HG03280 (cell line): ENCODE measurements around the gene CCDC74B.
"Not testable (repeated sequence)": the region's sequence is repeated elsewhere in the genome, so short reads cannot be mapped to it uniquely, and the experiment has no call there.

Source experiments
- ATAC-seq: cut with Tn5 transposase; IDR thresholded peaks from one replicate; pipeline ENCODE4 v1.9.1; 2021; ENCODE audit warnings: mild to moderate bottlenecking, moderate library complexity; ENCODE audit not compliant: unreplicated experiment

CCDC74B gene

GRCh38 chr2:130145006-130145414 is at the start of gene CCDC74B:
Gene CCDC74B (minus strand): TSS chr2:130145112. CDS start chr2:130144996, 116 bp downstream.
- peak; percentile 91 for ATAC-seq

GRCh38 chr2:130193824-130194223 is 48.9 kb upstream of the CCDC74B start:
- not testable (repeated sequence) for ATAC-seq

- ATAC-seq, result not testable (repeated sequence)
These were observed 47.5 kb upstream of the CCDC74B start for GRCh38 chr2:130192451-130192850.

GRCh38 chr2:130191319-130191718 is 46.4 kb upstream of the CCDC74B start:
- ATAC-seq, result not testable (repeated sequence)

GRCh38 chr2:130190237-130190636 is 45.3 kb upstream of the CCDC74B start:
- ATAC-seq, result no peak

GRCh38 chr2:130188958-130189357 is 44.0 kb upstream of the CCDC74B start:
- ATAC-seq, result not testable (repeated sequence)

- ATAC-seq, result not testable (repeated sequence)
These were observed 43.2 kb upstream of the CCDC74B start for GRCh38 chr2:130187859-130188792.

GRCh38 chr2:130187268-130187667 is 42.4 kb upstream of the CCDC74B start:
- ATAC-seq, result no peak

GRCh38 chr2:130186391-130186790 is 41.5 kb upstream of the CCDC74B start:
- no peak for ATAC-seq

- ATAC-seq, result no peak
These were observed 41.0 kb upstream of the CCDC74B start for GRCh38 chr2:130185896-130186295.

- ATAC-seq, result no peak
These were observed 40.5 kb upstream of the CCDC74B start for GRCh38 chr2:130185436-130185835.

- no peak for ATAC-seq
These were observed 38.8 kb upstream of the CCDC74B start for GRCh38 chr2:130183512-130184373.

- peak; percentile 5 for ATAC-seq
These were observed 38.1 kb upstream of the CCDC74B start for GRCh38 chr2:130182826-130183511.

- ATAC-seq, result peak; percentile 81
These were observed 37.2 kb upstream of the CCDC74B start, which contains the start of gene MZT2B for GRCh38 chr2:130181880-130182682. Gene MZT2B (plus strand): TSS chr2:130182262. CDS start chr2:130182283, 21 bp downstream.

- ATAC-seq, result peak; percentile 64
These were observed 36.5 kb upstream of the CCDC74B start, which contains the start of gene SMPD4 for GRCh38 chr2:130181325-130181879. Gene SMPD4 (minus strand): TSS chr2:130181602. CDS start chr2:130176592, 5,010 bp downstream.

- not testable (repeated sequence) for ATAC-seq
These were observed 35.8 kb upstream of the CCDC74B start for GRCh38 chr2:130180404-130181324.

GRCh38 chr2:130174866-130175265 is 30.0 kb upstream of the CCDC74B start:
- ATAC-seq, result not testable (repeated sequence)

GRCh38 chr2:130169896-130170295 is 25.0 kb upstream of the CCDC74B start:
- ATAC-seq, result no peak
